IMR-90 (cell line): ENCODE measurements around the gene ACSL6. TPM values are rescaled to one million over a fixed set of nuclear protein-coding genes. Genes with fewer than 3 reads are reported as not detected.

Experiments
- ATAC-seq: fragments of 200-7000 bp; cut with Tn5 transposase; 2 replicates; pipeline ENCODE4 v1.9.1; 2020; ENCODE audit warnings: low read depth, mild to moderate bottlenecking, moderate library complexity
- BruUV-seq: library from RNA; stranded (reverse); fragments of 400-500 nt; replicated peaks from 2 replicates; lab custom pipeline; 2021; lab: Mats Ljungman, UMichigan
- CTCF ChIA-PET: fragments of 300-600 bp; formaldehyde crosslinking; extraction: SDS; loops from one replicate; lab custom pipeline; 2021; ENCODE audit warnings: antibody characterized with exemption; lab: Yijun Ruan, JAX
- POLR2A ChIA-PET: fragments of 300-600 bp; sonication (Branson Sonifier 250); formaldehyde crosslinking; loops from one replicate; lab custom pipeline; 2022; ENCODE audit warnings: antibody characterized with exemption; ENCODE audit not compliant: unreplicated experiment; lab: Charles Lee
- DNase-seq: peaks from one replicate; pipeline ENCODE4 v3.0.0; 2013
- H2AFZ ChIP-seq: replicated peaks from 2 replicates; pipeline ENCODE3; 2013; ENCODE audit warnings: low read length, mild to moderate bottlenecking; ENCODE audit not compliant: poor library complexity
- H2AK5ac ChIP-seq: 2 replicates; pipeline ENCODE4 v1.6.1; 2013; ENCODE audit warnings: low read depth, low read length, inconsistent platforms
- H2AK9ac ChIP-seq: replicated peaks from 2 replicates; pipeline ENCODE3; 2013; ENCODE audit warnings: mild to moderate bottlenecking, low read depth, low read length, moderate library complexity; ENCODE audit not compliant: poor library complexity
- H2BK120ac ChIP-seq: 2 replicates; pipeline ENCODE4 v1.6.1; 2013; ENCODE audit warnings: low read depth, low read length, inconsistent platforms
- H2BK15ac ChIP-seq: 3 replicates; pipeline ENCODE4 v1.6.1; 2013; ENCODE audit warnings: low read depth, low read length, inconsistent platforms
- H2BK20ac ChIP-seq: 2 replicates; pipeline ENCODE4 v1.6.1; 2013; ENCODE audit warnings: low read depth, mild to moderate bottlenecking, inconsistent platforms, low read length, moderate library complexity
- H2BK5ac ChIP-seq: 2 replicates; pipeline ENCODE4 v1.6.1; 2013; ENCODE audit warnings: mild to moderate bottlenecking, low read depth, low read length, inconsistent platforms; ENCODE audit not compliant: poor library complexity, severe bottlenecking
- H3K14ac ChIP-seq: replicated peaks from 2 replicates; pipeline ENCODE4 v1.6.1; 2013; ENCODE audit warnings: low read depth, low read length, inconsistent platforms
- H3K18ac ChIP-seq: 2 replicates; pipeline ENCODE4 v1.6.1; 2013; ENCODE audit warnings: low read depth, low read length, control low read depth
- H3K23ac ChIP-seq: 2 replicates; pipeline ENCODE4 v1.6.1; 2013; ENCODE audit warnings: low read depth, low read length, inconsistent platforms
- H3K27ac ChIP-seq: 2 replicates; pipeline ENCODE4 v1.5.1; 2013; ENCODE audit warnings: mild to moderate bottlenecking, control low read depth, low read length; ENCODE audit not compliant: insufficient read depth
- H3K27me3 ChIP-seq: 2 replicates; pipeline ENCODE4 v1.6.1; 2013; ENCODE audit warnings: low read length; ENCODE audit not compliant: control insufficient read depth, insufficient read depth
- H3K36me3 ChIP-seq: 2 replicates; pipeline ENCODE4 v1.6.1; 2013; ENCODE audit warnings: low read length, mixed read lengths; ENCODE audit not compliant: control insufficient read depth, insufficient read depth
- H3K4ac ChIP-seq: 2 replicates; pipeline ENCODE4 v1.6.1; 2013; ENCODE audit warnings: low read depth, low read length, inconsistent platforms
- H3K4me1 ChIP-seq: 2 replicates; pipeline ENCODE4 v1.6.1; 2013; ENCODE audit warnings: low read length, mixed read lengths; ENCODE audit not compliant: control insufficient read depth, insufficient read depth
- H3K4me2 ChIP-seq: 2 replicates; pipeline ENCODE4 v1.6.1; 2013; ENCODE audit warnings: low read depth, mild to moderate bottlenecking, control low read depth, low read length, moderate library complexity
- H3K4me3 ChIP-seq: 2 replicates; pipeline ENCODE4 v1.5.1; 2013; ENCODE audit warnings: low read depth, mild to moderate bottlenecking, control low read depth, low read length, moderate library complexity; ENCODE audit not compliant: insufficient read depth
- H3K56ac ChIP-seq: 2 replicates; pipeline ENCODE4 v1.6.1; 2013; ENCODE audit warnings: low read length, inconsistent platforms; ENCODE audit not compliant: insufficient read depth; ENCODE audit errors: extremely low read depth
- H3K79me1 ChIP-seq, 2 experiments: 2 replicates each; pipeline ENCODE4 v1.6.1; 2013; ENCODE audit warnings: low read length in 2 of 2, inconsistent platforms in 1 of 2, low read depth in 1 of 2
- H3K9ac ChIP-seq: 2 replicates; pipeline ENCODE4 v1.6.1; 2013; ENCODE audit warnings: low read depth, low read length, control low read depth
- H3K9me1 ChIP-seq: 2 replicates; pipeline ENCODE4 v1.6.1; 2013; ENCODE audit warnings: low read length, inconsistent platforms; ENCODE audit not compliant: insufficient read depth
- H3K9me3 ChIP-seq: 2 replicates; pipeline ENCODE4 v1.6.1; 2013; ENCODE audit warnings: low read length; ENCODE audit not compliant: control insufficient read depth, insufficient read depth
- H4K20me1 ChIP-seq: 2 replicates; pipeline ENCODE4 v1.6.1; 2013; ENCODE audit warnings: low read length, inconsistent platforms; ENCODE audit not compliant: insufficient read depth
- H4K5ac ChIP-seq: 2 replicates; pipeline ENCODE4 v1.6.1; 2013; ENCODE audit warnings: mild to moderate bottlenecking, low read depth, low read length, control low read depth
- H4K8ac ChIP-seq, 2 experiments: 2 replicates each; pipeline ENCODE4 v1.6.1; 2013; ENCODE audit warnings: low read depth in 2 of 2, low read length in 2 of 2, control low read depth in 1 of 2, inconsistent platforms in 1 of 2
- H4K91ac ChIP-seq: 2 replicates; pipeline ENCODE4 v1.6.1; 2013; ENCODE audit warnings: low read depth, low read length, inconsistent platforms; ENCODE audit not compliant: insufficient read depth
- BHLHE40 ChIP-seq: fragments of 150-350 bp; IDR thresholded peaks from 2 replicates; pipeline ENCODE4 v1.6.1; 2016; ENCODE audit warnings: mild to moderate bottlenecking, low read depth, low read length
- CEBPB ChIP-seq: IDR thresholded peaks from 2 replicates; pipeline ENCODE4 v1.6.1; 2012; ENCODE audit warnings: low read depth, low read length, improper control_type of control experiment
- CHD1 ChIP-seq: IDR thresholded peaks from 2 replicates; pipeline ENCODE4 v1.6.1; 2012; ENCODE audit warnings: low read depth, low read length, improper control_type of control experiment
- FOS ChIP-seq: fragments of 150-350 bp; IDR thresholded peaks from 2 replicates; pipeline ENCODE4 v1.6.1; 2016; ENCODE audit warnings: low read depth, low read length
- MAFK ChIP-seq: IDR thresholded peaks from 2 replicates; pipeline ENCODE4 v1.6.1; 2012; ENCODE audit warnings: low read depth, low read length, improper control_type of control experiment
- MAZ ChIP-seq: IDR thresholded peaks from 2 replicates; pipeline ENCODE4 v1.6.1; 2012; ENCODE audit warnings: low read depth, mild to moderate bottlenecking, low read length, improper control_type of control experiment, moderate library complexity, borderline replicate concordance
- MXI1 ChIP-seq: IDR thresholded peaks from 2 replicates; pipeline ENCODE4 v1.6.1; 2012; ENCODE audit warnings: low read depth, mild to moderate bottlenecking, low read length, moderate library complexity, borderline replicate concordance
- NFE2L2 ChIP-seq: fragments of 150-350 bp; IDR thresholded peaks from 2 replicates; pipeline ENCODE4 v1.6.1; 2016; ENCODE audit warnings: low read depth, mild to moderate bottlenecking, low read length
- POLR2A ChIP-seq: IDR thresholded peaks from 2 replicates; pipeline ENCODE4 v1.6.1; 2012; ENCODE audit warnings: mild to moderate bottlenecking, low read depth, low read length
- RAD21 ChIP-seq: IDR thresholded peaks from 2 replicates; pipeline ENCODE4 v1.6.1; 2012; ENCODE audit warnings: low read length, improper control_type of control experiment
- RCOR1 ChIP-seq: IDR thresholded peaks from 2 replicates; pipeline ENCODE4 v1.6.1; 2012; ENCODE audit warnings: mild to moderate bottlenecking, low read length, improper control_type of control experiment; ENCODE audit not compliant: insufficient replicate concordance
- RFX5 ChIP-seq: IDR thresholded peaks from 2 replicates; pipeline ENCODE4 v1.8.0; 2012; ENCODE audit warnings: low read depth, mild to moderate bottlenecking, low read length, moderate library complexity
- SMC3 ChIP-seq: fragments of 150-350 bp; IDR thresholded peaks from 2 replicates; pipeline ENCODE4 v1.6.1; 2016; ENCODE audit warnings: low read depth, mild to moderate bottlenecking, antibody characterized with exemption, low read length, moderate library complexity
- WGBS, 2 experiments: methylation state at CpG; one replicate each; pipeline versions ENCODE4 v1.1.5 to v1.1.7; 2013; ENCODE audit warnings: missing lambda C conversion rate in 2 of 2; ENCODE audit not compliant: insufficient read length in 1 of 2; ENCODE audit errors: extremely low coverage in 2 of 2; 5-methylcytosine and 5-hydroxymethylcytosine counted together
- dilution Hi-C: fragments of 300-500 bp; cut with HindIII; formaldehyde crosslinking; loops from one replicate; pipeline ENCODE4 v1.14.3; 2018; ENCODE audit warnings: low sequenced_read_pairs; ENCODE audit not compliant: unreplicated experiment
- in situ Hi-C: fragments of 300-500 bp; cut with MboI; formaldehyde crosslinking; loops from 3 replicates; pipeline ENCODE4 v1.14.3; 2019; ENCODE audit warnings: low sequenced_read_pairs, inconsistent platforms, mixed read lengths
- intact Hi-C: fragments of 100-400 bp; cut with micrococcal nuclease; formaldehyde crosslinking; loops from 2 replicates; pipeline ENCODE4 v1.10.0; 2022
- polyA plus RNA-seq, 3 experiments: library from polyadenylated mRNA; depleted of rRNA; stranded (reverse); fragments of >200 nt; gene quantifications; 2 replicates each; pipeline ENCODE4 v1.2.3, GENCODE V29; 2012; ENCODE audit warnings: low replicate concordance in 1 of 3
- total RNA-seq: library from RNA; depleted of rRNA; stranded (reverse); fragments of >200 nt; gene quantifications from 2 replicates; pipeline ENCODE4 v1.2.3, GENCODE V29; 2012
- TF ChIP-seq, protein P1 (sequence below): fragments of 150-350 bp; IDR thresholded peaks from 2 replicates; pipeline ENCODE4 v1.6.1; 2017; ENCODE audit warnings: mild to moderate bottlenecking, antibody characterized with exemption, low read length, low read depth
- TF ChIP-seq, protein P2 (sequence below): fragments of 150-350 bp; IDR thresholded peaks from 2 replicates; pipeline ENCODE4 v1.6.1; 2016; ENCODE audit warnings: low read depth, mild to moderate bottlenecking, low read length, moderate library complexity, borderline replicate concordance
- TF ChIP-seq, protein P3 (sequence below): conservative IDR thresholded peaks from 2 replicates; pipeline ENCODE4 v1.5.1; 2012; ENCODE audit warnings: mild to moderate bottlenecking, low read depth, low read length, improper control_type of control experiment

The ACSL6 gene
- total and polyA plus RNA-seq, 2 of the 4 experiments (the other 2 are of a cell fraction), result not detected

DNA sequence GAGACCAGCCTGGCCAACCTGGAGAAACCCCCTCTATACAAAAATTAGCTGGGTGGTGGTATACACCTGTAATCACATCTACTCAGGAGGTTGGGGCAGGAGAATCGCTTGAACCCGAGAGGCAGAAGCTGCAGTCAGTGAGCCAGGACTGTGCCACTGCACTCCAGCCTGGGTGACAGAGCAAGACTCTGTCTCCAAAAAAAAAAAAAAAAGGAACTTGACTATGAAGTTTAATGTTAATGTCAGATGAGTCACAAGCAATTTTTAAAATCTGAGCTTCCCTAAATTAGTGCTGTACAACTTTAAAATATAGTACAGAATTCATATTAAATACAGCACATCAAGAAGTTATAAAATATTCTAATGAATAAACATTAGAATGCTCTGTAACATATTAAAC is 67.5 kb downstream of the ACSL6 start:
- Histone ChIP-seq H3K14ac (no peak overlapping the region), H3K9me1 (no peaks in the 10 kb centered on the region), H2AK5ac (no peak overlapping the region), H3K4me1 (no peaks in the 10 kb centered on the region), H2AK9ac (no peak overlapping the region), H3K23ac (no peak overlapping the region), H3K56ac (no peak overlapping the region), H2BK20ac (no peak overlapping the region), H3K27ac (no peak overlapping the region), H3K9ac (no peak overlapping the region), H2BK15ac (no peak overlapping the region), H4K5ac (no peak overlapping the region), H2AFZ (no peak overlapping the region), H3K27me3 (no peaks in the 10 kb centered on the region; the same call in 1 of the 2 replicates), H3K36me3 (no peaks in the 10 kb centered on the region), H3K79me1 (no peaks in the 10 kb centered on the region), H3K4me3 (no peak overlapping the region), H3K4ac (no peak overlapping the region), H2BK120ac (no peak overlapping the region), H4K8ac (no peak overlapping the region), H3K18ac (no peak overlapping the region), H4K20me1 (no peaks in the 10 kb centered on the region), H2BK5ac (no peak overlapping the region), H3K4me2 (no peak overlapping the region), H3K9me3 (no peaks in the 10 kb centered on the region), H4K91ac (no peak overlapping the region)
- BruUV-seq, result no TSS peak
- intact Hi-C loops, result no loop called here
- ChIA-PET CTCF (no interaction called here), POLR2A (no interaction called here)
- no peak for DNase-seq
- no CpG with 5 or more reads among the region's 2 CpGs for WGBS, 2 experiments
- in situ Hi-C loops, result no loop called here
- dilution Hi-C loops, result no loop called here
- no peak for TF ChIP-seq RCOR1
- no peak for TF ChIP-seq RFX5
- no peak for TF ChIP-seq CHD1
- no peak for TF ChIP-seq RAD21
- TF ChIP-seq, protein P1, sequence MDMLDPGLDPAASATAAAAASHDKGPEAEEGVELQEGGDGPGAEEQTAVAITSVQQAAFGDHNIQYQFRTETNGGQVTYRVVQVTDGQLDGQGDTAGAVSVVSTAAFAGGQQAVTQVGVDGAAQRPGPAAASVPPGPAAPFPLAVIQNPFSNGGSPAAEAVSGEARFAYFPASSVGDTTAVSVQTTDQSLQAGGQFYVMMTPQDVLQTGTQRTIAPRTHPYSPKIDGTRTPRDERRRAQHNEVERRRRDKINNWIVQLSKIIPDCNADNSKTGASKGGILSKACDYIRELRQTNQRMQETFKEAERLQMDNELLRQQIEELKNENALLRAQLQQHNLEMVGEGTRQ, result no peak
- TF ChIP-seq, protein P2, sequence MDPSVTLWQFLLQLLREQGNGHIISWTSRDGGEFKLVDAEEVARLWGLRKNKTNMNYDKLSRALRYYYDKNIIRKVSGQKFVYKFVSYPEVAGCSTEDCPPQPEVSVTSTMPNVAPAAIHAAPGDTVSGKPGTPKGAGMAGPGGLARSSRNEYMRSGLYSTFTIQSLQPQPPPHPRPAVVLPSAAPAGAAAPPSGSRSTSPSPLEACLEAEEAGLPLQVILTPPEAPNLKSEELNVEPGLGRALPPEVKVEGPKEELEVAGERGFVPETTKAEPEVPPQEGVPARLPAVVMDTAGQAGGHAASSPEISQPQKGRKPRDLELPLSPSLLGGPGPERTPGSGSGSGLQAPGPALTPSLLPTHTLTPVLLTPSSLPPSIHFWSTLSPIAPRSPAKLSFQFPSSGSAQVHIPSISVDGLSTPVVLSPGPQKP, result no peak
- TF ChIP-seq MXI1, result no peak
- TF ChIP-seq FOS, result no peak
- TF ChIP-seq MAZ, result no peak
- TF ChIP-seq MAFK, result no peak
- TF ChIP-seq NFE2L2, result no peak
- TF ChIP-seq BHLHE40, result no peak
- TF ChIP-seq, protein P3, sequence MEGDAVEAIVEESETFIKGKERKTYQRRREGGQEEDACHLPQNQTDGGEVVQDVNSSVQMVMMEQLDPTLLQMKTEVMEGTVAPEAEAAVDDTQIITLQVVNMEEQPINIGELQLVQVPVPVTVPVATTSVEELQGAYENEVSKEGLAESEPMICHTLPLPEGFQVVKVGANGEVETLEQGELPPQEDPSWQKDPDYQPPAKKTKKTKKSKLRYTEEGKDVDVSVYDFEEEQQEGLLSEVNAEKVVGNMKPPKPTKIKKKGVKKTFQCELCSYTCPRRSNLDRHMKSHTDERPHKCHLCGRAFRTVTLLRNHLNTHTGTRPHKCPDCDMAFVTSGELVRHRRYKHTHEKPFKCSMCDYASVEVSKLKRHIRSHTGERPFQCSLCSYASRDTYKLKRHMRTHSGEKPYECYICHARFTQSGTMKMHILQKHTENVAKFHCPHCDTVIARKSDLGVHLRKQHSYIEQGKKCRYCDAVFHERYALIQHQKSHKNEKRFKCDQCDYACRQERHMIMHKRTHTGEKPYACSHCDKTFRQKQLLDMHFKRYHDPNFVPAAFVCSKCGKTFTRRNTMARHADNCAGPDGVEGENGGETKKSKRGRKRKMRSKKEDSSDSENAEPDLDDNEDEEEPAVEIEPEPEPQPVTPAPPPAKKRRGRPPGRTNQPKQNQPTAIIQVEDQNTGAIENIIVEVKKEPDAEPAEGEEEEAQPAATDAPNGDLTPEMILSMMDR, result no peak
- no peak for TF ChIP-seq POLR2A
- no peak for TF ChIP-seq CEBPB
- no peak for TF ChIP-seq SMC3
- no peak for ATAC-seq
